GM12878 (cell line): ENCODE measurements around the gene SLU7. TPM values are rescaled to one million over a fixed set of nuclear protein-coding genes. Genes with fewer than 3 reads are reported as not detected.
A peak's percentile ranks its signal among the peaks of the same experiment; 100 is the strongest.

Experiments used
- ATAC-seq: fragments of 200-7000 bp; cut with Tn5 transposase; 3 replicates; pipeline ENCODE4 v1.9.1; 2020; ENCODE audit warnings: mild to moderate bottlenecking, moderate library complexity
- BruUV-seq: library from RNA; stranded (reverse); fragments of 400-500 nt; replicated peaks from 2 replicates; lab custom pipeline; 2021; lab: Mats Ljungman, UMichigan
- CTCF ChIA-PET: fragments of 300-600 bp; sonication (Branson Sonifier 250); formaldehyde crosslinking; extraction: SDS; loops from one replicate; lab custom pipeline; 2021; ENCODE audit warnings: inconsistent platforms; lab: Yijun Ruan, JAX
- POLR2A ChIA-PET: fragments of 350-600 bp; formaldehyde crosslinking; extraction: SDS; loops from one replicate; lab custom pipeline; 2021; ENCODE audit warnings: inconsistent platforms; lab: Charles Lee
- RAD21 ChIA-PET: fragments of 300-600 bp; sonication (Branson Sonifier 250); formaldehyde crosslinking; loops from one replicate; lab custom pipeline; 2023; ENCODE audit warnings: antibody characterized with exemption; ENCODE audit not compliant: unreplicated experiment; lab: Charles Lee
- SMC1A ChIA-PET: fragments of 300-600 bp; sonication (Branson Sonifier 250); formaldehyde crosslinking; loops from one replicate; lab custom pipeline; 2023; ENCODE audit not compliant: unreplicated experiment, uncharacterized antibody; lab: Charles Lee
- DNase-seq: peaks from one replicate; pipeline ENCODE4 v3.0.0-alpha.2; 2011; ENCODE audit warnings: low read depth, low spot score
- FAIRE-seq: peaks from 3 replicates; lab custom pipeline; 2011; peaks lifted over from hg19 to GRCh38; lab: Jason Lieb, UNC
- H2AFZ ChIP-seq: 2 replicates; pipeline ENCODE4 v1.6.0; 2011; ENCODE audit warnings: low read depth, low read length, control low read depth; ENCODE audit not compliant: control insufficient read depth
- H3K27ac ChIP-seq: 2 replicates; pipeline ENCODE4 v1.5.1; 2011; ENCODE audit warnings: control low read depth; ENCODE audit not compliant: control insufficient read depth, insufficient read depth
- H3K27me3 ChIP-seq, 2 experiments: replicated peaks in 1 of 2; 2 replicates each; pipeline versions ENCODE4 v1.6.0 to v1.6.1; 2011; ENCODE audit warnings: low read length in 1 of 2; ENCODE audit not compliant: control insufficient read depth in 2 of 2, insufficient read depth in 2 of 2
- H3K36me3 ChIP-seq, 2 experiments: 2 replicates each; pipeline ENCODE4 v1.5.1; 2011; ENCODE audit warnings: low read length in 1 of 2; ENCODE audit not compliant: control insufficient read depth in 2 of 2, insufficient read depth in 2 of 2
- H3K4me1 ChIP-seq: 2 replicates; pipeline ENCODE4 v1.6.1; 2011; ENCODE audit warnings: mild to moderate bottlenecking, low read length, moderate library complexity, mixed read lengths; ENCODE audit not compliant: control insufficient read depth, insufficient read depth
- H3K4me2 ChIP-seq: 2 replicates; pipeline ENCODE4 v1.6.0; 2011; ENCODE audit warnings: control low read depth; ENCODE audit not compliant: control insufficient read depth, insufficient read depth
- H3K4me3 ChIP-seq: fragments of 200-600 bp; sonication (generic); 2 replicates; pipeline ENCODE4 v1.5.1; 2016
- H3K79me2 ChIP-seq: 2 replicates; pipeline ENCODE4 v1.6.0; 2011; ENCODE audit warnings: low read length; ENCODE audit not compliant: control insufficient read depth, insufficient read depth
- H3K9ac ChIP-seq: 2 replicates; pipeline ENCODE4 v1.8.0; 2011; ENCODE audit warnings: low read length, control low read depth, mixed read lengths; ENCODE audit not compliant: control insufficient read depth, insufficient read depth
- H3K9me3 ChIP-seq: replicated peaks from 3 replicates; pipeline ENCODE4 v1.5.1; 2011; ENCODE audit warnings: mild to moderate bottlenecking, low read length; ENCODE audit not compliant: control insufficient read depth, insufficient read depth
- H4K20me1 ChIP-seq: 2 replicates; pipeline ENCODE4 v1.6.0; 2011; ENCODE audit not compliant: control insufficient read depth, insufficient read depth
- CHD2 ChIP-seq: IDR thresholded peaks from 2 replicates; pipeline ENCODE4 v1.6.1; 2011; ENCODE audit warnings: low read depth, low read length, improper control_type of control experiment, borderline replicate concordance
- IKZF2 ChIP-seq, 2 experiments: fragments of 450-650 bp; IDR thresholded peaks; 2 replicates each; pipeline ENCODE4 v1.6.1; 2017; ENCODE audit warnings: mild to moderate bottlenecking in 2 of 2, moderate library complexity in 2 of 2
- IRF5 ChIP-seq: fragments of 450-650 bp; IDR thresholded peaks from 2 replicates; pipeline ENCODE4 v1.6.1; 2017; ENCODE audit warnings: borderline replicate concordance
- MXI1 ChIP-seq: fragments of 150-350 bp; IDR thresholded peaks from 2 replicates; pipeline ENCODE4 v1.6.1; 2011; ENCODE audit warnings: low read depth, mild to moderate bottlenecking, inconsistent platforms, low read length, improper control_type of control experiment
- NBN ChIP-seq: fragments of 450-650 bp; IDR thresholded peaks from 2 replicates; pipeline ENCODE4 v1.6.1; 2016
- TCF12 ChIP-seq: IDR thresholded peaks from 2 replicates; pipeline ENCODE4 v1.6.1; 2011; ENCODE audit warnings: low read depth, mild to moderate bottlenecking, low read length
- ZBED1 ChIP-seq: IDR thresholded peaks from 2 replicates; pipeline ENCODE4 v1.6.1; 2016; ENCODE audit warnings: borderline replicate concordance
- ZNF217 ChIP-seq: fragments of 450-650 bp; IDR thresholded peaks from 2 replicates; pipeline ENCODE4 v1.6.1; 2017; ENCODE audit warnings: antibody characterized with exemption, mild to moderate bottlenecking
- WGBS: methylation state at CpG from one replicate; pipeline ENCODE4 v1.1.6; 2016; ENCODE audit warnings: low lambda C conversion rate; ENCODE audit not compliant: insufficient replicate concordance, insufficient coverage; ENCODE audit errors: missing lambda C conversion rate; 5-methylcytosine and 5-hydroxymethylcytosine counted together
- in situ Hi-C: fragments of 300-500 bp; cut with MboI; formaldehyde crosslinking; loops from 9 replicates; pipeline ENCODE4 v1.14.3; 2018; ENCODE audit warnings: mixed read lengths
- intact Hi-C: fragments of 100-400 bp; cut with micrococcal nuclease; formaldehyde crosslinking; loops from one replicate; pipeline ENCODE4 v1.14.2; 2022; ENCODE audit not compliant: unreplicated experiment
- polyA plus RNA-seq, 11 experiments: library from polyadenylated mRNA; depleted of rRNA in 4 of 11; unstranded in 6 of 11; stranded (reverse) in 5 of 11; fragments of >200 nt; fragmentation: Nextera tagmentation in 4 of 11; fragmentation: Illumina TruSeq in 1 of 11; extraction: Ambion mirVana in 4 of 11; extraction: Trizol in 1 of 11; gene quantifications; 1 replicate in 1 of 11; 2 replicates in 10 of 11; pipeline versions ENCODE4 v1.2.1 to v1.2.3, GENCODE V29; 2011 to 2016; ENCODE audit warnings: inconsistent platforms in 2 of 11, missing spikeins in 2 of 11, low read depth in 1 of 11
- total RNA-seq, 4 experiments: library from RNA; depleted of rRNA in 3 of 4; stranded (reverse); fragments of >200 nt in 3 of 4; fragmentation: Illumina TruSeq in 1 of 4; extraction: Trizol in 1 of 4; gene quantifications; 2 replicates each; pipeline versions ENCODE4 v1.2.1 to v1.2.3, GENCODE V29; 2013 to 2021
- TF ChIP-seq, protein P1 (sequence below): IDR thresholded peaks from 2 replicates; pipeline ENCODE4 v1.6.1; 2012; ENCODE audit warnings: low read depth, low read length, improper control_type of control experiment

The SLU7 gene
- total and polyA plus RNA-seq, 10 of the 15 experiments (the other 5 are each of a cell fraction or from before 2014, with no cell fraction given), result 32.7 to 55.2 (median 46.6) TPM

- H3K27me3 ChIP-seq, result no peaks in the 10 kb centered on the region
- no peaks in the 10 kb centered on the region; a peak in 1 of 4 replicates for H3K36me3 ChIP-seq
- no peak overlapping the region for H3K9ac ChIP-seq
- no peak for DNase-seq
- FAIRE-seq, result no peak
- peak overlapping the region; percentile 72 for H3K4me2 ChIP-seq
- intact Hi-C loops, result no loop called here
- ChIA-PET SMC1A (interaction anchor here (1.0 to 8.9 kb wide), 8 partner anchors 9 to 411 kb away, joined by 3 to 135 read pairs (median 9); partner anchors contain the start of gene TTC1), POLR2A (interaction anchor here (0.6 to 3.2 kb wide), 17 partner anchors 8 to 179 kb away, joined by 3 to 21 read pairs (median 6); partner anchors contain the start of gene FAM200C), CTCF (interaction anchor here (0.9 to 8.9 kb wide), 5 partner anchors 20 to 59 kb away, joined by 3 to 133 read pairs (median 5); no protein-coding TSS in a partner anchor), RAD21 (interaction anchor here (0.7 to 8.6 kb wide), 8 partner anchors 10 to 47 kb away, joined by 3 to 109 read pairs (median 14); partner anchors contain the start of gene FAM200C)
- H4K20me1 ChIP-seq, result no peaks in the 10 kb centered on the region
- in situ Hi-C loops, result no loop called here
- peak overlapping the region; percentile 62 for H3K4me3 ChIP-seq
- H3K79me2 ChIP-seq, result peaks cover 66% of the 10 kb centered on the region
- TF ChIP-seq MXI1, result 0 out of 2 replicates have a peak, but pooled peaks have one; percentile 22
- 0 out of 4 replicates have a peak, but pooled peaks of 1 of the 2 experiments have one; percentile 4 for TF ChIP-seq IKZF2 (IDR thresholded peaks at IDR 0.05)
- no peak for TF ChIP-seq CHD2
- no peak for ATAC-seq
- peak overlapping the region; percentile 1 for H2AFZ ChIP-seq
- peaks cover 18% of the 10 kb centered on the region for H3K4me1 ChIP-seq
- no TSS peak for BruUV-seq
- H3K27ac ChIP-seq, result peak overlapping the region; percentile 71
- H3K9me3 ChIP-seq, result no peaks in the 10 kb centered on the region
Measured at GRCh38 chr5:160420331-160420610, 1.4 kb upstream of the SLU7 start.

DNA sequence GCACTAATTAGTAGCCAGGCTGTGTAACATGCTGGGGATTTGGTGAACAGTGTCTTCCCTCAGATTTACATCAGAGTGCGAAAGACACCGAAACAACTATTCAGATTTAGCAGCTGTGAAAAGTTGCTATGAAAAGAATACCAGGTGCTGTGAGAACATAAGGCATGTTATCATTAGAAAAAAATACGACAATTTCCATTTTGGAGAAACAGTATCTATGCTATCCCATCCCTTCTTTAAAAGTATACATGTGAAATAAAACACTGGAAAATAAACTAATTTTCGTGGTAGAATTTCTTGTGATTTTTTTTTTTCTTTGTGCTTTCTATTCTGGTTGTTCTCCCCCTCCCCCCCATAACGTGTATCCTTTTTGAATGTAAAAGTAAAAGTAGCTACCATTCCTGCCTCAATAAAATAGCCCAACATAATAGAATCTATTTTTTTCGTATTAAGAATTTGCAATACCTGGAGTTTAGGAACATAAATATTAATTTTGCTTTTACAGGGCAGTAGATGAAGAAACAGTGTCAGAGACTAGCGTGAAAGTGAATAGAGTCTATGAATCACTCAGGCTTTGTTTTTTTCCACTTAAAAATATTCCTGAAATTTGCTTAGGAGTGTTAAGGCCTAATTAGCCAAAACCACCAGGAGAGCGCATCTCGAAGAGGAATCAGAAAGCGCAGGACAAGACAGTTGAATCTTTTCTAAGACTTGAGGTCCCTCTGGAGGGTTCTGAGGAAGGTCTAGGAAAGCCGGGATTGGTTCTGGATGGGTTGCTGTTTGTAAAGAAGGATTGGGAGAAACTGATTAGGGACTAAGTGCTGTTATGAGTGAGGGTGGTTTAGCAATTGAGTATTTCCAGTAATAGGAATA, 813 bp upstream of the SLU7 start:
- WGBS, result 11% methylated on average over 11 of the region's 11 CpGs
- H2AFZ ChIP-seq, result peak overlapping the region; percentile 16
- TF ChIP-seq ZNF217 (no peak), NBN (0 out of 2 replicates have a peak, but pooled peaks have one; percentile 15), TCF12 (no peak), IRF5 (no peak), ZBED1 (no peak)
- TF ChIP-seq, protein P1, sequence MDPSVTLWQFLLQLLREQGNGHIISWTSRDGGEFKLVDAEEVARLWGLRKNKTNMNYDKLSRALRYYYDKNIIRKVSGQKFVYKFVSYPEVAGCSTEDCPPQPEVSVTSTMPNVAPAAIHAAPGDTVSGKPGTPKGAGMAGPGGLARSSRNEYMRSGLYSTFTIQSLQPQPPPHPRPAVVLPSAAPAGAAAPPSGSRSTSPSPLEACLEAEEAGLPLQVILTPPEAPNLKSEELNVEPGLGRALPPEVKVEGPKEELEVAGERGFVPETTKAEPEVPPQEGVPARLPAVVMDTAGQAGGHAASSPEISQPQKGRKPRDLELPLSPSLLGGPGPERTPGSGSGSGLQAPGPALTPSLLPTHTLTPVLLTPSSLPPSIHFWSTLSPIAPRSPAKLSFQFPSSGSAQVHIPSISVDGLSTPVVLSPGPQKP, result no peak

More for the DNA sequence above, 813 bp upstream of the SLU7 start:
- Histone ChIP-seq H3K9me3 (no peaks in the 10 kb centered on the region), H3K4me3 (peak overlapping the region; percentile 62), H3K79me2 (peaks cover 61% of the 10 kb centered on the region), H3K4me2 (peak overlapping the region; percentile 72), H3K9ac (peak overlapping the region; percentile 94), H3K27ac (peak overlapping the region; percentile 71), H3K4me1 (peaks cover 16% of the 10 kb centered on the region), H3K27me3 (no peaks in the 10 kb centered on the region), H4K20me1 (no peaks in the 10 kb centered on the region), H3K36me3 (no peaks in the 10 kb centered on the region; a peak in 1 of 4 replicates)
- no peak for DNase-seq
- intact Hi-C loops (no loop called here), in situ Hi-C loops (no loop called here)
- FAIRE-seq, result no peak
- SMC1A ChIA-PET, result interaction anchor here (0.6 to 8.9 kb wide), 18 partner anchors 9 to 1009 kb away, joined by 3 to 135 read pairs (median 5); partner anchors contain the start of genes FAM200C and TTC1
- POLR2A ChIA-PET, result interaction anchor here (0.5 to 3.2 kb wide), 38 partner anchors 9 to 1498 kb away, joined by 3 to 21 read pairs (median 6); partner anchors contain the start of genes FAM200C and TTC1
- CTCF ChIA-PET, result interaction anchor here (0.7 to 8.9 kb wide), 12 partner anchors 14 to 398 kb away, joined by 3 to 133 read pairs (median 4); no protein-coding TSS in a partner anchor
- peak; percentile 45 for ATAC-seq
- RAD21 ChIA-PET, result interaction anchor here (0.7 to 8.6 kb wide), 18 partner anchors 10 to 1566 kb away, joined by 3 to 109 read pairs (median 6); partner anchors contain the start of gene FAM200C
- no TSS peak for BruUV-seq
